Progenitor cell of endocrine pancreas (in vitro differentiated cells): ENCODE data around the gene CCDC141. TPM values are rescaled to one million over a fixed set of nuclear protein-coding genes. Genes with fewer than 3 reads are reported as not detected.

Experiments used
- DNase-seq: peaks from one replicate; pipeline ENCODE4 v3.0.0; 2021; ENCODE audit warnings: low spot score; ENCODE audit not compliant: unreplicated experiment
- H3K27ac Mint-ChIP-seq: 2 replicates; pipeline ENCODE4 v1.8.0; 2021; ENCODE audit warnings: mild to moderate bottlenecking, moderate library complexity, mixed read lengths
- H3K27me3 Mint-ChIP-seq: 2 replicates; pipeline ENCODE4 v1.8.0; 2021; ENCODE audit warnings: mixed read lengths
- H3K36me3 Mint-ChIP-seq: 2 replicates; pipeline ENCODE4 v1.8.0; 2022; ENCODE audit warnings: mixed read lengths; ENCODE audit not compliant: insufficient read depth
- H3K4me1 Mint-ChIP-seq: 2 replicates; pipeline ENCODE4 v1.8.0; 2021; ENCODE audit warnings: low read depth, mixed read lengths
- H3K4me3 Mint-ChIP-seq: 2 replicates; pipeline ENCODE4 v1.8.0; 2021; ENCODE audit warnings: low read depth, mild to moderate bottlenecking, moderate library complexity, mixed read lengths
- H3K9me3 Mint-ChIP-seq: 2 replicates; pipeline ENCODE4 v1.8.0; 2021; ENCODE audit warnings: low read depth, mixed read lengths
- CTCF ChIP-seq: fragments of 200-600 bp; sonication (generic); IDR thresholded peaks from one replicate; pipeline ENCODE4 v1.5.0; 2021; ENCODE audit warnings: antibody characterized with exemption, mild to moderate bottlenecking; ENCODE audit not compliant: unreplicated experiment
- total RNA-seq: library from RNA; stranded (reverse); gene quantifications from 2 replicates; pipeline ENCODE4 v1.2.1, GENCODE V29; 2021

Gene CCDC141
- total RNA-seq, 1 donor from 2014 or later, result 14.8 TPM

- Mint-ChIP-seq H3K27me3 (no peaks in the 10 kb centered on the region), H3K27ac (peak overlapping the region; percentile 13), H3K9me3 (no peaks in the 10 kb centered on the region), H3K36me3 (peaks cover 1% of the 10 kb centered on the region), H3K4me1 (peaks cover 6% of the 10 kb centered on the region), H3K4me3 (no peak overlapping the region)
- DNase-seq, result no peak
- TF ChIP-seq CTCF, result no peak
Measured at GRCh38 chr2:178874529-178875240, 175.3 kb downstream of the CCDC141 start.

GRCh38 chr2:178873912-178874311 lies 176.0 kb downstream of the CCDC141 start:
- peaks cover 1% of the 10 kb centered on the region for H3K36me3 Mint-ChIP-seq
- TF ChIP-seq CTCF, result no peak
- H3K9me3 Mint-ChIP-seq, result no peaks in the 10 kb centered on the region
- no peak overlapping the region for H3K4me3 Mint-ChIP-seq
- DNase-seq, result no peak
- peaks cover 6% of the 10 kb centered on the region for H3K4me1 Mint-ChIP-seq
- H3K27me3 Mint-ChIP-seq, result no peaks in the 10 kb centered on the region
- no peak overlapping the region for H3K27ac Mint-ChIP-seq

- Mint-ChIP-seq H3K36me3 (peaks cover 2% of the 10 kb centered on the region), H3K4me1 (peaks cover 6% of the 10 kb centered on the region), H3K9me3 (no peaks in the 10 kb centered on the region), H3K4me3 (no peak overlapping the region), H3K27ac (no peak overlapping the region), H3K27me3 (no peaks in the 10 kb centered on the region)
- no peak for DNase-seq
- TF ChIP-seq CTCF, result no peak
Measured at GRCh38 chr2:178871536-178871935, 178.4 kb downstream of the CCDC141 start.

- no peak for DNase-seq
- Mint-ChIP-seq H3K9me3 (no peaks in the 10 kb centered on the region), H3K4me3 (no peak overlapping the region), H3K36me3 (peaks cover 2% of the 10 kb centered on the region), H3K4me1 (peaks cover 3% of the 10 kb centered on the region), H3K27me3 (no peaks in the 10 kb centered on the region), H3K27ac (no peak overlapping the region)
- no peak for TF ChIP-seq CTCF
Measured at GRCh38 chr2:178870703-178871102, 179.2 kb downstream of the CCDC141 start.

- Mint-ChIP-seq H3K9me3 (no peaks in the 10 kb centered on the region), H3K27me3 (no peaks in the 10 kb centered on the region), H3K4me1 (no peaks in the 10 kb centered on the region), H3K36me3 (peaks cover 5% of the 10 kb centered on the region), H3K4me3 (no peak overlapping the region), H3K27ac (no peak overlapping the region)
- no peak for TF ChIP-seq CTCF
- no peak for DNase-seq
Measured at GRCh38 chr2:178865999-178866398, 183.9 kb downstream of the CCDC141 start.
